ENCODE results near the gene ERGIC1.

DNA sequence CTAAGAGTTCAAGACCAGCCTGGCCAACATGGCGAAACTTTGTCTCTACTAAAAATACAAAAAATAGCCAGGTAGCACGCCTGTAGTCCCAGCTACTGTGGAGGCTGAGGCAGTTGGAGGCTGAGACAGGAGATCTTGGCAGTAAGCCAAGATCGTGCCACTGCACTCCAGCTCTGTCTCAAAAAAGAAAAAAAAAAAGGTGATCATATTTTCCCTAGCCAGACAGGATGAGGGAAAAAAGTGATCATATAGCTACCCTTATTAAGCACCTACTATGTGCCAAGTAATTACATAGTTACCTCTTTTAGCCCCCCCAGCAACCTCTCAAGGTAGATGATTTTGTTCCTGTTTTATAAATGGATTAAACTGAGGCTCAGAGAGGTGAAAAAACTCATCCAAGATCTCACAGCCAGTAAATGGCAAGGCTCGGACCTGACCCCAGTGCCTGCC is 107.0 kb downstream of the ERGIC1 start:
- TF ChIP-seq, protein P1, sequence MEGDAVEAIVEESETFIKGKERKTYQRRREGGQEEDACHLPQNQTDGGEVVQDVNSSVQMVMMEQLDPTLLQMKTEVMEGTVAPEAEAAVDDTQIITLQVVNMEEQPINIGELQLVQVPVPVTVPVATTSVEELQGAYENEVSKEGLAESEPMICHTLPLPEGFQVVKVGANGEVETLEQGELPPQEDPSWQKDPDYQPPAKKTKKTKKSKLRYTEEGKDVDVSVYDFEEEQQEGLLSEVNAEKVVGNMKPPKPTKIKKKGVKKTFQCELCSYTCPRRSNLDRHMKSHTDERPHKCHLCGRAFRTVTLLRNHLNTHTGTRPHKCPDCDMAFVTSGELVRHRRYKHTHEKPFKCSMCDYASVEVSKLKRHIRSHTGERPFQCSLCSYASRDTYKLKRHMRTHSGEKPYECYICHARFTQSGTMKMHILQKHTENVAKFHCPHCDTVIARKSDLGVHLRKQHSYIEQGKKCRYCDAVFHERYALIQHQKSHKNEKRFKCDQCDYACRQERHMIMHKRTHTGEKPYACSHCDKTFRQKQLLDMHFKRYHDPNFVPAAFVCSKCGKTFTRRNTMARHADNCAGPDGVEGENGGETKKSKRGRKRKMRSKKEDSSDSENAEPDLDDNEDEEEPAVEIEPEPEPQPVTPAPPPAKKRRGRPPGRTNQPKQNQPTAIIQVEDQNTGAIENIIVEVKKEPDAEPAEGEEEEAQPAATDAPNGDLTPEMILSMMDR (IDR thresholded peaks at IDR 0.05), result no peak
- no peak for TF ChIP-seq POLR2A (IDR thresholded peaks at IDR 0.05)

Measured in esophagus squamous epithelium (tissue), 4 donors.